HG02623 (cell line): ENCODE measurements around the gene MSRB3.
"Not testable (repeated sequence)": the region's sequence is repeated elsewhere in the genome, so short reads cannot be mapped to it uniquely, and the experiment has no call there.

Experiments
- ATAC-seq: cut with Tn5 transposase; IDR thresholded peaks from one replicate; pipeline ENCODE4 v1.9.1; 2021; ENCODE audit warnings: moderate library complexity; ENCODE audit not compliant: unreplicated experiment

The MSRB3 gene

DNA sequence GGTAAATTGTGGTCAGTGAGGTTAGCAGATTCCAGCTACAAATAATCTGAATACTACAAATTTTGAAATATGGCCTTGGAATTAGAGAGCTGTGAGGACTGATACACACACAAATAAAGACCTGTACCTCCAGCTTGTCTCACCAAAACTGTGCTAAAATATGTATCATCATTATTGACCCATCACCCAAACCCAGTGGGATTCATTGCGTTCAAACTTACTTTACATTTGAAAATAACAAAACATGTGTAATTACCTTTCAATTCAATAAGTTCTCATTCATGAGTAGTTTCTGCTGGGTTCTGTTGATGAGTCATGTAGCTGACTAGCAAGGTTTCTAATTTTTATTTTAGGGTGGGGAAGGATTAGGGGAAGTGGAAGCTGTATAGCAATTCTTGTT is 170.9 kb downstream of the MSRB3 start:
- no peak for ATAC-seq

GRCh38 chr12:65450625-65451024 is 172.1 kb downstream of the MSRB3 start:
- no peak for ATAC-seq

DNA sequence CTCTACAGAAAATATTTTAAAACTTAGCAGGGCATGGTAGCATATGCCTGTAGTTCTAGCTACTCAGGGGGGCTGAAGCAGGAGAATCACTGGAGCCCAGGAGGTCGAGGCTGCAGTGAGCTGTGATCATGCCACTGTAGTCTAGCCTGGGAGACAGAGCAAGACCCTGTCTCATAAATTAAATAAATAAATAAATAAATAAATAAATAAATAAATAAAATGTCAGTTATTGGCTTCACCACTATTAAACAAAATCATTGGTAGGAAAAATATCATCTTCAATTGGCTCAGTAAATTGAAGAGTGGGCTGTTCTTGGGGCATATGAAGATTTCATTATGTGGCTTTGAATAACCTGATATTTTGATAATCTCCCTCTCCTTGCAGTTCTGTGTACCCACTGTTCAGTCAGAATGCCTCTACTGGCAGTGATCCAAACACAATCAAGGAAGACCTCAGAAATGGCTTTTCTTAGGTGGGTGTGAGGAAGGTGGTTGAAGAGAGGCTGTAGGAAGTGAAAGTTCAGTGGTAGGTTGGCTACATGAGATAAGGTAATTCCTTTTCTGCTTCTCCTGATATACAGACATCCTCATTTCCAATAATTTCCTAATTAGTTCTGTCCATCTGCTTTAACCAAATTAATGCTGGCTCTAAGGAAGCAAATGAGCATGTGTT is 175.8 kb downstream of the MSRB3 start:
- no peak for ATAC-seq

DNA sequence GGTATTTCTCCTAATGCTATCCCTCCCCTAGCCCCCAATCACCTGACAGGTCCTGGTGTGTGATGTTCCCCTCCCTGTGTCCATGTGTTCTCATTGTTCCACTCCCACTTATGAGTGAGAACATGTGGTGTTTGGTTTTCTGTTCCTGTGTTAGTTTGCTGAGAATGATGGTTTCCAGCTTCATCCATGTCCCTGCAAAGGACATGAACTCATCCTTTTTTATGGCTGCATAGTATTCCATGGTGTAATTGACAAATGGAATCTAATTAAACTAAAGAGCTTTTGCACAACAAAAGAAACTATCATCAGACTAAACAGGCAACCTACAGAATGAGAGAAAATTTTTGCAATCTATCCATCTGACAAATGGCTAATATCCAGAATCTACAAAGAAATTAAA is 178.9 kb downstream of the MSRB3 start:
- not testable (repeated sequence) for ATAC-seq

DNA sequence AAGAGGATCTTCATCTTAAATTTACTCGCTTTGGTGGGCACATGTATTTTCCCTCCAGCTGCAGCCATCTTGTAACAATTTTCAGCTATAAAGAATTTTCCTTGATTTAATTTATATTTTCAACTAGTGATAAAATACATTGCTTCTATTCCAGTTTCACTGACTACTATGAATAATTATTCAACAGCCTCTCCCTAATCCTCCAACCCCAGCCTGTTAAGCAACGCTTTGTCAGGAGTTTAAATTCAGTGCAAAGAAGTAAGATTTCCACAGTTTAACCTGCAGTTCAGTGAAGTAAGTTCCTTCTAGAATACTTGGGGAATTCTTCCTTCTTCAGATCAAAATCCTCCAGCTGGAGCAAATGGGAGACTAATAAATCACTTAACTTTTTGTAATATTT is 180.2 kb downstream of the MSRB3 start:
- ATAC-seq, result no peak

DNA sequence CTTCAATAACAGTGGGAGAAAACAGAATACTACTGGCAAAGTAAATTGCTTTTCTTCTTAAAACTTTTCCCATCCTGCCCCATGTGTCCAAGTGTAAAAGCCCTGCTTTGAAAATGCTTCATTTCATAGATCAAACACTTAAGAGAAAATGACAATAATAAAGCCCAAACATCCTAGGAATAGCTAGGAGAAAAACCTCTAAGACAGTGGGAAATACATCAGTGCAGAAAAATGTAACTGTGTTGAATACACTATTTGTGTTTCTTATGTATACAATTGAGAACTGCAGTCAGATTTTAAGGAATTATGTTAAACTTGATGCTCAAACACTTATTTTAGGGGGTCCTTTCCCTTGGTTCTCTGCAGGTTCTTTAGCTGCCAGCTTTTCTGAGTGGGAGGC is 181.1 kb downstream of the MSRB3 start:
- ATAC-seq, result no peak

DNA sequence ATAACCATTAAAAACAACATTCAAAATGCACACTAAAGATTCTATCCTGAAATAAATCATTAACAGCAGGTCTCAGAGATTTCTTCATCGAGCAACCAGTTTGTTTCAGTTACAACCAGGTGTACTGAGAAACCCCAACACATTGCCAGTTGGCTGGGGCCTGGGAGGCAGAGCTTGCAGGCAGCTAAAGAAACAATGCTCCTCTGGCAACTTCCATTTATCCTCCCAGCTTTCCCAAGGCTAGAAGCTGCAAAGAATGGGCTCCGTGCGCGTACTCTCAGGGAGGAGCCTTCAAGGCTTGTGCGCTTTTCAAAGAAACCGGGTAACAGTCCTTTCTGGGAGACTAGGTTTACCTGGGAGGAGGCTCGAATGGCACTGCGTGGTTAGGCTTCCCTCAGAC is 181.6 kb downstream of the MSRB3 start:
- no peak for ATAC-seq

GRCh38 chr12:65461017-65461416 is 182.5 kb downstream of the MSRB3 start:
- ATAC-seq, result no peak

DNA sequence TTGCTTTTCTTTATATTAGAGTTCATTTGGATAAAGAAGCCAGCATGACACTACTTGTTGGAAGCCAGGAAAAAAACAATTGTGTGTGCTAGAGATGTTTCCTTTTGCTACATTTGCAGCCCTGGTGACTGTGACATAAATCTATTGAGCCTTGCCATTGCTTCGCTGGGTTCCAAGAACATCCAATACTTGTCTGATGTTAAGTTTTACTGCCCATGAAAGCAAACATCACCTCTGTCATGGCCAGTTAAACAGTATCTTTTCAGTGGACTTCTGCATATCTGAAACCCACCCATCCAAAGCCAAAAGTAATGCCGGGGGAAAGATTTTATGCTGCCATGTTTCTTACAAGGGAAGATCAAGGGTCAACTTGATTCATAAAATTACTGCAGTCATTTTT is 184.0 kb downstream of the MSRB3 start:
- ATAC-seq, result no peak

GRCh38 chr12:65463082-65463481 is 184.6 kb downstream of the MSRB3 start:
- ATAC-seq, result no peak

DNA sequence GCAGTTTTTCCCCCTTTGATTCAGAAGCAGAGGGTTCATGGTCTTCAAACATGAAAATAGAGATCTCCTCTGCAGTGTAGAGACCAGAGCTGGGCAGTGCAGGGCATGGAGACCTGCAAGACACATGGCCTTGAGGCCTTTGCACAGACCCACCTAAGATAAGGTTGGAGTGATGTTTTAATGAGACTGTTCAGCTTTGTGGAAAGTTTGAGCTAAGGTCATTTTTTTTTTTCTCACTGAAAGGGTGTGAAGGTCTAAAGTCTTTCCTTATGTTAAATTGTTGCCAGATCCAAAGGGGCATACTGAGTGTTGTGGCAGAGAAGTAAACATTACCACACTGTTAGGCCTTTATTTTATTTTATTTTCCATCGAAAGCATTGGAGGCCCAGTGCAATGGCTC is 185.1 kb downstream of the MSRB3 start:
- ATAC-seq, result no peak

GRCh38 chr12:65464930-65465329 is 186.4 kb downstream of the MSRB3 start:
- no peak for ATAC-seq

DNA sequence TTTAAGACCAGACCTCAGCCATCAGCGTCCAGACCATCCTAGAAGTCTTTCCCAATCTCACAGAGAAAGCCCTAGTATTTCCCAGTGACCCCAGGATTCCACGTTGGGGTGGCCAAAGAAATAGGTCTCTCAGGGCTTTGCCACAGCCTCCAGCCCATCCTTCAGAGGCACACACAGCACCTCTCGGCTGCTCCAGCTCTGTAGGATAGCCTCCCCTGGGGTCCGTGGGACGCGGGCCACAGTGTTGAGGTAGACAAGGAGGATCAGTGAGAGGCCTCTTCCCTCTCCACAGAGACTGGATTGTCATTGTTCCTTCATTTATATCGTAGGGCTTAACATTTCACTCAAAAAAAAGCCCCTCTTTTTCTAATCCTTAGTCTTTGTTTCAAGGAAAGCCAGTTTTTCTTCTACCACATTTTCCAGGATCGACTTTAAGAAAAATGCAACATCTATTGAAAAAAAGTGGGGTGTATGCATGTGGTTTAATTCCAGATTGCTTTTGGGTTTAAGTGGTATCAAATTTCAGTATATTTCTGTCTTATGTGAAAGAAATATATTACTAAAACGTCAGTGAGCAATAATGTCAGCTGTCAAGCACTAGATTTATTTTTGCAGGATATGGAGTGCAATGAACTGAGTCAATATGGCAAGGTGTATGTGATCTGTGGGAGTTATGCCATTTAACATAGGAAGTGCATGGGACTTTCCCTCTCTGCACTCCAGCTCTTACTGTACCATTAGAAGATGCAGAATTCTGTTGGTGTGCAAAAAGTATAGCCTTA is 187.5 kb downstream of the MSRB3 start:
- ATAC-seq, result no peak

DNA sequence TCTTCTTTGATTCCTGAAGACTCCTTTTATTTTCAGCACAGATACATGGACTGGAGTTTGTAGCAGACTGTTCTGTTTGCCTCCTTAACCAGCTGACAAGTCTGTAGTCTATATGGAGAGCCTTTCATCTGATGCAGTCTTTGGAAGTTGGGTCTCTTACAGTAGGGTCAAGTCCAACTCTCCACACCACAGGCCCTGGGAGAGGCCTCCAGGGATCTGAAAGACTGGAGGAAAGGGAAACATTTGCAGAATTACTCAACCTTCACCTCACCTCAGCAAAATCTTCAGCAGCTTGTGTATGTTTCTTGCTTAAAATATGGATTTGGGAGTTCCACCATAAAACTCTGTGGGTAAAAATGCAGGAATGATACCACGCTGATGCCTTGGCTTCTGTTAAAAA is 188.4 kb downstream of the MSRB3 start:
- no peak for ATAC-seq

- no peak for ATAC-seq
Measured at GRCh38 chr12:65470256-65470655, 191.8 kb downstream of the MSRB3 start.

- ATAC-seq, result no peak
Measured at GRCh38 chr12:65472079-65472478, 193.6 kb downstream of the MSRB3 start.

DNA sequence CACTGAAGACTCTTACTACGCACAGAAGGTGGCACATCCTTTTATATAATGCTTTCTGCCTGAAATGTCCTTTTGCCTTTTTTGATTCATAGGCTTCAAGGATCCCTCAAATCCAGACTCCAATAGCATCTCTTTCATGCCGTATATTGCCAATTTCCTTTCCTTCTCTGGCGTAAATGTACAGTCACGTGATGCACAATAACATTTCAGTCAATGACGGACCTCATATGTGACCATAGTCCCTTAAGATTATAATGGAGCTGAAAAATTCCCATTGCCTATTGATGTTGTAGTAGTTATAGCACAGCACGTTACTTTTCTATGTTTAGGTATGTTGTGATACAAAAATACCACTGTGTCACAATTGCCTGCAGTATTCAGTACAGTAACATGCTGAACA is 196.3 kb downstream of the MSRB3 start:
- ATAC-seq, result no peak

- ATAC-seq, result no peak
Measured at GRCh38 chr12:65477721-65478120, 199.2 kb downstream of the MSRB3 start.

GRCh38 chr12:65483891-65484516 is 205.5 kb downstream of the MSRB3 start:
- not testable (repeated sequence) for ATAC-seq

- ATAC-seq, result no peak
Measured at GRCh38 chr12:65488197-65488596, 209.7 kb downstream of the MSRB3 start.

GRCh38 chr12:65490250-65490649 is 211.8 kb downstream of the MSRB3 start:
- ATAC-seq, result no peak
